H1 (cell line): ENCODE data around the gene B3GALT6. TPM values are rescaled to one million over a fixed set of nuclear protein-coding genes. Genes with fewer than 3 reads are reported as not detected.

Experiments
- BRCA1 ChIP-seq: IDR thresholded peaks from 2 replicates; pipeline ENCODE4 v1.6.1; 2012; ENCODE audit warnings: low read depth, low read length, improper control_type of control experiment
- CHD7 ChIP-seq: fragments of 300-600 bp; sonication (generic); IDR thresholded peaks from 2 replicates; pipeline ENCODE4 v1.7.1; 2012; ENCODE audit warnings: low read length, moderate library complexity, mild to moderate bottlenecking, inconsistent platforms; ENCODE audit not compliant: insufficient replicate concordance
- EGR1 ChIP-seq: IDR thresholded peaks from 2 replicates; pipeline ENCODE4 v1.6.1; 2011; ENCODE audit warnings: low read depth, low read length, borderline replicate concordance
- FOSL1 ChIP-seq: IDR thresholded peaks from 2 replicates; pipeline ENCODE4 v1.6.1; 2011; ENCODE audit warnings: mild to moderate bottlenecking, low read depth, low read length, moderate library complexity; ENCODE audit not compliant: insufficient read depth
- POU5F1 ChIP-seq: IDR thresholded peaks from 2 replicates; pipeline ENCODE4 v1.6.1; 2011; ENCODE audit warnings: low read depth, mild to moderate bottlenecking, low read length, moderate library complexity
- RBBP5 ChIP-seq: IDR thresholded peaks from 2 replicates; pipeline ENCODE4 v1.7.1; 2012; ENCODE audit warnings: low read depth, mild to moderate bottlenecking, inconsistent platforms, low read length, moderate library complexity, borderline replicate concordance
- polyA plus RNA-seq, 7 experiments: library from polyadenylated mRNA; depleted of rRNA in 3 of 7; stranded (reverse) in 5 of 7; unstranded in 2 of 7; fragments of >200 nt in 5 of 7; fragments of 200-250 nt in 2 of 7; gene quantifications; 1 replicate in 5 of 7; 2 replicates in 1 of 7; 4 replicates in 1 of 7; pipeline versions ENCODE4 v1.2.1 to v1.2.3, GENCODE V29; 2011 to 2013; ENCODE audit warnings: missing spikeins in 2 of 7, mixed read lengths in 2 of 7
- total RNA-seq: library from RNA; stranded (reverse); fragmentation: NEBNext Ultra II Directional; extraction: Animal tissue kit (Norgen Biotek cat#: 25700); gene quantifications from 2 replicates; pipeline ENCODE4 v1.2.1, GENCODE V29; 2021
- TF ChIP-seq, protein P1 (sequence below): IDR thresholded peaks from 2 replicates; pipeline ENCODE4 v1.6.1; 2012; ENCODE audit warnings: inconsistent platforms

Gene B3GALT6
- total and polyA plus RNA-seq, 2 of the 8 experiments (the other 6 are each of a cell fraction or from before 2014, with no cell fraction given) = 18.4 to 20.4 TPM

GRCh38 chr1:1228596-1229321 is 3.3 kb upstream of the B3GALT6 start (continued):
- TF ChIP-seq FOSL1 (0 out of 2 replicates have a peak, but pooled peaks have one; percentile 72), POU5F1 (no peak), CHD7 (no peak), EGR1 (peak; percentile 98), BRCA1 (no peak), RBBP5 (no peak)
- TF ChIP-seq, protein P1, sequence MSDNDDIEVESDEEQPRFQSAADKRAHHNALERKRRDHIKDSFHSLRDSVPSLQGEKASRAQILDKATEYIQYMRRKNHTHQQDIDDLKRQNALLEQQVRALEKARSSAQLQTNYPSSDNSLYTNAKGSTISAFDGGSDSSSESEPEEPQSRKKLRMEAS = no peak
